OCI-LY3 (cell line): ENCODE data around the gene SLC1A7.
A peak's percentile ranks its signal among the peaks of the same experiment; 100 is the strongest.

Source experiments
- H2AFZ ChIP-seq: fragments of 200-600, 300-600 bp; shearing (Covaris generic); 2 replicates; pipeline ENCODE4 v1.6.0; 2014; ENCODE audit warnings: antibody characterized with exemption, low read depth, low read length
- H3K27ac ChIP-seq: fragments of 200-600, 300-600 bp; sonication (generic); 2 replicates; pipeline ENCODE4 v1.5.1; 2014; ENCODE audit warnings: mild to moderate bottlenecking, low read length, moderate library complexity, mixed read lengths
- H3K27me3 ChIP-seq: fragments of 200-600, 300-600 bp; sonication (generic); 2 replicates; pipeline ENCODE4 v1.6.1; 2014; ENCODE audit warnings: low read depth, low read length, mixed read lengths
- H3K36me3 ChIP-seq: fragments of 200-600, 300-600 bp; sonication (generic); replicated peaks from 2 replicates; pipeline ENCODE3; 2014; ENCODE audit warnings: low read depth, low read length, mixed read lengths
- H3K4me1 ChIP-seq: fragments of 300-600, 200-600 bp; sonication (generic); 2 replicates; pipeline ENCODE4 v1.6.1; 2014; ENCODE audit warnings: low read length, mixed read lengths
- H3K4me2 ChIP-seq: fragments of 200-600, 300-600 bp; sonication (generic); 2 replicates; pipeline ENCODE4 v1.6.1; 2014; ENCODE audit warnings: low read length, mixed read lengths
- H3K4me3 ChIP-seq: fragments of 300-600, 200-600 bp; sonication (generic); 2 replicates; pipeline ENCODE4 v1.5.1; 2014; ENCODE audit warnings: antibody characterized with exemption, mild to moderate bottlenecking, low read length, moderate library complexity
- H3K79me2 ChIP-seq: fragments of 300-600, 200-600 bp; shearing (Covaris generic); 2 replicates; pipeline ENCODE4 v1.6.1; 2014; ENCODE audit warnings: mild to moderate bottlenecking, low read length, mixed read lengths
- H3K9ac ChIP-seq: fragments of 300-600, 200-600 bp; shearing (Covaris generic); 2 replicates; pipeline ENCODE4 v1.6.0; 2014; ENCODE audit warnings: mild to moderate bottlenecking, low read length, moderate library complexity
- H3K9me3 ChIP-seq: fragments of 200-600, 300-600 bp; shearing (Covaris generic); 2 replicates; pipeline ENCODE4 v1.6.1; 2014; ENCODE audit warnings: low read length, mixed read lengths; ENCODE audit not compliant: insufficient read depth
- H4K20me1 ChIP-seq: fragments of 200-600, 300-600 bp; sonication (generic); 2 replicates; pipeline ENCODE4 v1.6.1; 2016; ENCODE audit warnings: low read length, mixed read lengths; ENCODE audit not compliant: insufficient read depth
- CTCF ChIP-seq: fragments of 200-600, 300-600 bp; sonication (generic); IDR thresholded peaks from 2 replicates; pipeline ENCODE4 v1.5.1; 2014; ENCODE audit warnings: antibody characterized with exemption, low read length, low read depth
- EZH2phosphoT487 ChIP-seq: fragments of 200-600 bp; shearing (Covaris generic); IDR thresholded peaks from 2 replicates; pipeline ENCODE4 v1.6.1; 2018; ENCODE audit warnings: antibody characterized with exemption, mixed run types, low read depth

SLC1A7 gene

GRCh38 chr1:53137729-53138128, 4.7 kb downstream of the SLC1A7 start:
- H3K27ac ChIP-seq = no peak overlapping the region
- no peak overlapping the region for H3K4me2 ChIP-seq
- H3K27me3 ChIP-seq = no peaks in the 10 kb centered on the region
- no peaks in the 10 kb centered on the region for H3K79me2 ChIP-seq
- no peaks in the 10 kb centered on the region for H3K36me3 ChIP-seq
- no peak for TF ChIP-seq EZH2phosphoT487
- peak; percentile 19; the same call in 1 of the 2 replicates for TF ChIP-seq CTCF
- no peak overlapping the region for H2AFZ ChIP-seq
- H3K4me1 ChIP-seq = no peaks in the 10 kb centered on the region
- H4K20me1 ChIP-seq = no peaks in the 10 kb centered on the region
- H3K4me3 ChIP-seq = no peak overlapping the region
- H3K9me3 ChIP-seq = no peaks in the 10 kb centered on the region
- no peak overlapping the region for H3K9ac ChIP-seq

- no peak for TF ChIP-seq EZH2phosphoT487
- no peak for TF ChIP-seq CTCF
- Histone ChIP-seq H3K4me1 (no peaks in the 10 kb centered on the region), H3K4me2 (no peak overlapping the region), H3K9me3 (no peaks in the 10 kb centered on the region), H3K27ac (no peak overlapping the region), H3K9ac (no peak overlapping the region), H3K27me3 (no peaks in the 10 kb centered on the region), H4K20me1 (no peaks in the 10 kb centered on the region), H3K36me3 (no peaks in the 10 kb centered on the region), H3K79me2 (no peaks in the 10 kb centered on the region), H3K4me3 (no peak overlapping the region), H2AFZ (no peak overlapping the region)
Observed at GRCh38 chr1:53135735-53136114, 6.7 kb downstream of the SLC1A7 start.

GRCh38 chr1:53134961-53135734, 7.3 kb downstream of the SLC1A7 start:
- TF ChIP-seq EZH2phosphoT487 (no peak), CTCF (no peak)
- H3K79me2 ChIP-seq = no peaks in the 10 kb centered on the region
- no peaks in the 10 kb centered on the region for H3K27me3 ChIP-seq
- H3K4me1 ChIP-seq = no peaks in the 10 kb centered on the region
- no peaks in the 10 kb centered on the region for H3K36me3 ChIP-seq
- no peak overlapping the region for H3K9ac ChIP-seq
- H4K20me1 ChIP-seq = no peaks in the 10 kb centered on the region
- no peak overlapping the region for H3K4me3 ChIP-seq
- no peak overlapping the region for H3K27ac ChIP-seq
- no peaks in the 10 kb centered on the region for H3K9me3 ChIP-seq
- no peak overlapping the region for H3K4me2 ChIP-seq
- H2AFZ ChIP-seq = no peak overlapping the region

GRCh38 chr1:53134042-53134485, 8.4 kb downstream of the SLC1A7 start:
- no peak overlapping the region for H3K9ac ChIP-seq
- H3K27me3 ChIP-seq = no peaks in the 10 kb centered on the region
- no peaks in the 10 kb centered on the region for H3K9me3 ChIP-seq
- no peak overlapping the region for H3K4me2 ChIP-seq
- no peak overlapping the region for H3K4me3 ChIP-seq
- no peaks in the 10 kb centered on the region for H3K4me1 ChIP-seq
- H3K36me3 ChIP-seq = no peaks in the 10 kb centered on the region
- no peak overlapping the region for H2AFZ ChIP-seq
- H3K27ac ChIP-seq = no peak overlapping the region
- TF ChIP-seq EZH2phosphoT487 (no peak), CTCF (no peak)
- no peaks in the 10 kb centered on the region for H3K79me2 ChIP-seq
- no peaks in the 10 kb centered on the region for H4K20me1 ChIP-seq
